NB4 (cell line): ENCODE measurements around the gene C1S.
"Not testable (repeated sequence)": the region's sequence is repeated elsewhere in the genome, so short reads cannot be mapped to it uniquely, and the experiment has no call there.

Experiments
- DNase-seq: peaks from one replicate; pipeline ENCODE4 v3.0.0; 2010; ENCODE audit warnings: low read depth
- H3K4me3 ChIP-seq: one replicate; pipeline ENCODE4 v1.5.1; 2011; ENCODE audit warnings: mild to moderate bottlenecking, low read depth, low read length, moderate library complexity
- CTCF ChIP-seq: IDR thresholded peaks from one replicate; pipeline ENCODE4 v1.5.1; 2012; ENCODE audit warnings: low read depth, low read length
- MAX ChIP-seq: IDR thresholded peaks from 2 replicates; pipeline ENCODE4 v1.6.1; 2011; ENCODE audit warnings: low read depth, low read length
- MYC ChIP-seq: IDR thresholded peaks from 2 replicates; pipeline ENCODE4 v1.6.1; 2011; ENCODE audit warnings: low read depth, low read length
- POLR2A ChIP-seq: IDR thresholded peaks from 2 replicates; pipeline ENCODE4 v1.6.1; 2011; ENCODE audit warnings: mild to moderate bottlenecking; ENCODE audit not compliant: insufficient read length; ENCODE audit errors: extremely low read depth

Gene C1S

GRCh38 chr12:7106082-7106481 lies 45.6 kb downstream of the C1S start:
- TF ChIP-seq MYC (no peak), POLR2A (no peak), CTCF (no peak), MAX (no peak)
- H3K4me3 ChIP-seq: no peak overlapping the region

GRCh38 chr12:7107181-7107580 lies 46.7 kb downstream of the C1S start:
- not testable (repeated sequence) for H3K4me3 ChIP-seq, DNase-seq

More at GRCh38 chr12:7106082-7106481, 45.6 kb downstream of the C1S start:
- DNase-seq: no peak

- H3K4me3 ChIP-seq: peak overlapping the region; percentile 67
- no peak for TF ChIP-seq MYC
- no peak for TF ChIP-seq MAX
- TF ChIP-seq POLR2A: no peak
- TF ChIP-seq CTCF: no peak
- DNase-seq: no peak
These were observed 47.1 kb downstream of the C1S start for GRCh38 chr12:7107636-7108002.

GRCh38 chr12:7108003-7108795 lies 47.7 kb downstream of the C1S start:
- H3K4me3 ChIP-seq: peak overlapping the region; percentile 67
- DNase-seq: peak; percentile 92
- TF ChIP-seq MYC (peak; percentile 70), MAX (peak; percentile 63), POLR2A (peak; percentile 26), CTCF (no peak)

- no peak for TF ChIP-seq MAX
- TF ChIP-seq CTCF: peak; percentile 93
- peak; percentile 10 for TF ChIP-seq POLR2A
- 0 out of 2 replicates have a peak, but pooled peaks have one; percentile 23 for TF ChIP-seq MYC
- peak within 1 kb of the TSS; percentile 67 for H3K4me3 ChIP-seq
- DNase-seq: peak; percentile 82
These were observed 48.5 kb downstream of the C1S start, which contains the start of gene C1RL for GRCh38 chr12:7108796-7109571. Gene C1RL, minus strand, starts transcription at chr12:7109214. Its CDS starts 34 bp downstream, at chr12:7109180.

GRCh38 chr12:7109572-7109920 lies 49.0 kb downstream of the C1S start:
- H3K4me3 ChIP-seq: peak overlapping the region; percentile 67
- no peak for TF ChIP-seq CTCF
- no peak for TF ChIP-seq MYC
- TF ChIP-seq MAX: no peak
- no peak for TF ChIP-seq POLR2A
- DNase-seq: no peak
